Femur (tissue), 1 donor: ENCODE measurements around the gene BCKDK.
A peak's percentile ranks its signal among the peaks of the same experiment; 100 is the strongest.
"Not testable (repeated sequence)": the region's sequence is repeated elsewhere in the genome, so short reads cannot be mapped to it uniquely, and the experiment has no call there.

Experiments
- DNase-seq: peaks from one replicate; pipeline ENCODE4 v3.0.0-alpha.2; 2017

The BCKDK gene

GRCh38 chr16:31100876-31101641, 7.1 kb upstream of the BCKDK start:
- DNase-seq, result not testable (repeated sequence)

GRCh38 chr16:31105677-31106213, 2.4 kb upstream of the BCKDK start:
- DNase-seq, result peak; percentile 86

- DNase-seq, result no peak
Measured at GRCh38 chr16:31106509-31107464, 1.4 kb upstream of the BCKDK start.

GRCh38 chr16:31107465-31107867, 720 bp upstream of the BCKDK start:
- DNase-seq, result no peak

- DNase-seq, result no peak
Measured at GRCh38 chr16:31108794-31109558, 790 bp downstream of the BCKDK start.

GRCh38 chr16:31109622-31110021, 1.4 kb downstream of the BCKDK start:
- no peak for DNase-seq

- no peak for DNase-seq
Measured at GRCh38 chr16:31110106-31111034, 2.2 kb downstream of the BCKDK start.

- no peak for DNase-seq
Measured at GRCh38 chr16:31111881-31112466, 3.8 kb downstream of the BCKDK start.

- DNase-seq, result no peak
Measured at GRCh38 chr16:31112711-31113110, 4.5 kb downstream of the BCKDK start.

GRCh38 chr16:31113121-31114120, 5.2 kb downstream of the BCKDK start:
- no peak for DNase-seq

GRCh38 chr16:31114468-31114867, 6.3 kb downstream of the BCKDK start:
- DNase-seq, result no peak

GRCh38 chr16:31117384-31118222, 9.4 kb downstream of the BCKDK start, which contains the start of gene KAT8:
Gene KAT8, plus strand, starts transcription at chr16:31117664. Its CDS starts 18 bp downstream, at chr16:31117682.
- DNase-seq, result peak; percentile 99

GRCh38 chr16:31118223-31119155, 10.3 kb downstream of the BCKDK start:
- DNase-seq, result no peak

- DNase-seq, result no peak
Measured at GRCh38 chr16:31120129-31120528, 11.9 kb downstream of the BCKDK start.

GRCh38 chr16:31125844-31126243, 17.7 kb downstream of the BCKDK start:
- no peak for DNase-seq

- no peak for DNase-seq
Measured at GRCh38 chr16:31127182-31127581, 19.0 kb downstream of the BCKDK start.

- peak; percentile 46 for DNase-seq
Measured at GRCh38 chr16:31128711-31129567, 20.8 kb downstream of the BCKDK start.
